Naive B cell (primary cell): ENCODE results near the gene PJA1. TPM values are rescaled to one million over a fixed set of nuclear protein-coding genes. Genes with fewer than 3 reads are reported as not detected.

ENCODE experiments used
- ATAC-seq, 2 donors: fragments of 150-1000 bp; cut with Tn5 transposase; 2 replicates each; pipeline ENCODE4 v1.10.0; 2021; ENCODE audit warnings: low read depth in 2 of 2, mild to moderate bottlenecking in 2 of 2, moderate library complexity in 2 of 2
- DNase-seq: peaks from one replicate; pipeline ENCODE4 v3.0.0; 2022
- H3K27ac Mint-ChIP-seq, 6 donors: one replicate each; pipeline ENCODE4 v1.8.0; 2020 to 2022; ENCODE audit warnings: mild to moderate bottlenecking in 6 of 6, mixed read lengths in 6 of 6, moderate library complexity in 5 of 6, inconsistent platforms in 2 of 6
- H3K27me3 Mint-ChIP-seq, 3 donors: one replicate each; pipeline ENCODE4 v1.8.0; 2021 to 2022; ENCODE audit warnings: mixed read lengths in 3 of 3, mild to moderate bottlenecking in 1 of 3
- H3K36me3 Mint-ChIP-seq, 2 donors: one replicate each; pipeline ENCODE4 v1.8.0; 2020 to 2022; ENCODE audit warnings: mixed read lengths in 2 of 2, inconsistent platforms in 1 of 2, mild to moderate bottlenecking in 1 of 2
- H3K4me1 Mint-ChIP-seq, 3 donors: one replicate each; pipeline ENCODE4 v1.8.0; 2020 to 2022; ENCODE audit warnings: mixed read lengths in 3 of 3, inconsistent platforms in 1 of 3, mild to moderate bottlenecking in 1 of 3, moderate library complexity in 1 of 3
- H3K4me3 Mint-ChIP-seq, 8 donors: one replicate each; pipeline ENCODE4 v1.8.0; 2020 to 2022; ENCODE audit warnings: mild to moderate bottlenecking in 8 of 8, mixed read lengths in 8 of 8, moderate library complexity in 8 of 8, inconsistent platforms in 2 of 8
- H3K9me3 Mint-ChIP-seq, 7 donors: one replicate each; pipeline ENCODE4 v1.8.0; 2020 to 2022; ENCODE audit warnings: mixed read lengths in 7 of 7, mild to moderate bottlenecking in 5 of 7, inconsistent platforms in 2 of 7, moderate library complexity in 1 of 7
- polyA plus RNA-seq, 6 donors: library from polyadenylated mRNA; unstranded; fragments of 300-500 nt; fragmentation: Illumina TruSeq; gene quantifications; one replicate each; pipeline ENCODE4 v1.2.3, GENCODE V29; 2021; ENCODE audit warnings: low read depth in 6 of 6

PJA1 gene
- polyA plus RNA-seq, 6 donors from 2014 or later, result 23.7 to 54.2 (median 39.2) TPM

DNA sequence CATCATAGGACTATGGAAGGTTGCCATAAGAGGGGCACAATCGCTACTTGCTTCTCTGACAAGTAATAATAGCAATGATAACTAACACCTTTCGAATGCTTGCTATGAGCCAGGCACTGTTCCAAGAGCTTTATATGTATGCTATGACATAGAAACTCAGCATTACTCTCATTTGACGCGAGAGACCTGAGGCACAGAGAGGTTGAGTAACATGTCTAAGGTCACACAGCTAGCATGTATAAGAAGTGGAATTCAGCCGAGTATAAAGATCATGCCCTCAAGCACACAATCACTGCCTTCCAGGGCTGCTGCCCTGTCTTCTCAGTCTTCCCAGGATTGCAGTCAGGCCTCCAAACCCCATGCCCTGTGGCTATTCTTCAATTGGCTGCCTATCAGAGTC, 19.5 kb downstream of the PJA1 start:
- DNase-seq, result no peak
- ATAC-seq, result no peak
- Mint-ChIP-seq H3K9me3 (no peaks in the 10 kb centered on the region), H3K4me3 (no peak overlapping the region), H3K27me3 (peaks cover 4 to 26% (median 5%) of the 10 kb centered on the region in 3 donors), H3K27ac (no peak overlapping the region), H3K36me3 (no peaks in the 10 kb centered on the region), H3K4me1 (no peaks in the 10 kb centered on the region)

GRCh38 chrX:69144838-69145680, 20.2 kb downstream of the PJA1 start:
- Mint-ChIP-seq H3K4me3 (no peak overlapping the region), H3K27ac (no peak overlapping the region), H3K27me3 (peaks cover 4 to 23% (median 7%) of the 10 kb centered on the region in 3 donors), H3K9me3 (no peaks in the 10 kb centered on the region), H3K36me3 (no peaks in the 10 kb centered on the region), H3K4me1 (no peaks in the 10 kb centered on the region)
- no peak for DNase-seq
- no peak for ATAC-seq

DNA sequence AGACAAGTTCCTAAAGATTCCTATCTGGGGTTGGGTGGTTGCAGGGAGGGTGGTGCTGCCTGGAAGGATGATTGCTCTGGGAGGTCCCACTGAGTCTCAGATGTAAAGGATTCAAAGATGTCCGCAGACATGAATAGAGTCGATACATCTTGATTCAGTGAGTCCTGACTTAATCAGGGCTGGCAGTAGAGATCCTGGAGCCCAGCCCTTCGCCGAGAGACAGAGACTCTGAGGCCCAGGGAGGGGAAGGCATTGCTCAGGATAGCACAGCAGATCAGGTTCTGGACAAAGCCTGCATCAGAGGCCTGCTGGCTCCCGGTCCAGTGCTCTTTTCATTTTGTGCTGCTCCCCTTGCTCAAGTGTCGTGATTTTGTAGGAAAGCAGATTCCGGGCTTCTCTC, 21.7 kb downstream of the PJA1 start:
- H3K9me3 Mint-ChIP-seq, result no peaks in the 10 kb centered on the region
- no peak for ATAC-seq
- H3K4me3 Mint-ChIP-seq, result no peak overlapping the region
- DNase-seq, result no peak
- H3K36me3 Mint-ChIP-seq, result no peaks in the 10 kb centered on the region
- H3K4me1 Mint-ChIP-seq, result no peaks in the 10 kb centered on the region
- no peak overlapping the region for H3K27ac Mint-ChIP-seq
- H3K27me3 Mint-ChIP-seq, result peaks cover 4 to 18% (median 10%) of the 10 kb centered on the region in 3 donors

DNA sequence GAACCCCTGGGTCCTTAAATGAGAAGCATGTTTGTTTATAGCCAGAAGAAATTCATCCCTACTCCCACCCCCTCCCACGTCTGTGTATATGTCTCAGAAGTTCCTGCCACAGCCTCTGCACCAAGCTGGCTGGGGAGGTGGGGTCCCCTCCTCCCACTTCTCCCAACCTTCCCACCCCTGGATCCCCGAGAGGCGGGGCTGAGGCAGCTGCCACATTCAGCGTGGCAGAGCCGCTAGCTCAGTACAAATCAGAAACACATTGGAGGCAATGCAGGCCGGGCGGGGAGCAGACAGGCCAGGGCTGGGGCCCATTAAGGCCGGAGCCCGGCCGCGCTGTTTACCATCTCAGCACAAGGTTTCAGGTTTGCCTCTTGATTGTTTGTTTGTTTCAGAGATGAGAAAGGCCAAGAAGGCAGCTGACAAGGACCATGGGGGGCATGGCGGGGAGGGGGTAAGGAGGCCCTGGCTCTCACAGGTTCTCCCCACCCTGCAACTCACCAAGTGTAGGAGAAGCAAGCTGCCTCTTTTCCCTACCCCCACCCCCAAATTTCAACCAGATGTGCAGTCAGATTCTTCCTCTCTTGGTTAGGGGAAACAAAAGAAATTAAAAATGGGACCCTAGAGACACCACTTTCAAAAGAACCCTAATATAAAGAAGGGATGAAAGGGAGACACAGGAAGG, 22.3 kb downstream of the PJA1 start:
- Mint-ChIP-seq H3K27me3 (peaks cover 0 to 17% (median 11%) of the 10 kb centered on the region in 3 donors), H3K4me3 (no peak overlapping the region), H3K36me3 (no peaks in the 10 kb centered on the region), H3K4me1 (no peaks in the 10 kb centered on the region), H3K9me3 (no peaks in the 10 kb centered on the region), H3K27ac (no peak overlapping the region)
- no peak for DNase-seq
- no peak for ATAC-seq

GRCh38 chrX:69140837-69141236, 24.4 kb downstream of the PJA1 start:
- Mint-ChIP-seq H3K4me3 (no peak overlapping the region), H3K27me3 (peaks cover 2 to 18% (median 18%) of the 10 kb centered on the region in 3 donors), H3K4me1 (peaks cover 0 to 3% (median 0%) of the 10 kb centered on the region in 3 donors), H3K36me3 (no peaks in the 10 kb centered on the region), H3K27ac (no peak overlapping the region), H3K9me3 (no peaks in the 10 kb centered on the region)
- no peak for DNase-seq
- ATAC-seq, result no peak

DNA sequence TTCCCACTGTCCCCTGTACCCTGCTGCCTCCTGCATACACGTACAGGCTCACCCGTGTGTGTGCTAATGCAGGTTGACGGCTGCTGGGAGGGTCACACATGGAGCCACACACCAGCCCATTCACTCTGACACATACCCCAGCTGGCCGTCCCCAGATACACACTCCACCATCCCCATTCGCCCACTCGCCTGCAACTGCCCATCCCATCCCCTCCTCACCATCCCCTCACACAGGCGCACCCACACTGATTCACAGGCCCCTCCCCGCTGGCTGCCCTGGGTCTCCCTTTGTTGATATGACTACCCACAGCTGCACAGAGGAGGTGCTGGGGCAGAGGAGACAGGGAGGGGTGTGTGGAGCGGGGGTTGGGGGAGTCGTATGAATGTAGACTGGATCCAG, 25.7 kb downstream of the PJA1 start:
- no peaks in the 10 kb centered on the region for H3K36me3 Mint-ChIP-seq
- H3K4me1 Mint-ChIP-seq, result peaks cover 0 to 3% (median 0%) of the 10 kb centered on the region in 3 donors

GRCh38 chrX:69138512-69138911, 26.7 kb downstream of the PJA1 start:
- Mint-ChIP-seq H3K36me3 (no peaks in the 10 kb centered on the region), H3K27ac (no peak overlapping the region), H3K9me3 (no peaks in the 10 kb centered on the region)

More for the DNA sequence above, 25.7 kb downstream of the PJA1 start:
- Mint-ChIP-seq H3K27ac (no peak overlapping the region), H3K9me3 (no peaks in the 10 kb centered on the region), H3K27me3 (peaks cover 8 to 23% (median 20%) of the 10 kb centered on the region in 3 donors), H3K4me3 (no peak overlapping the region)
- ATAC-seq (no peak), DNase-seq (no peak)

DNA sequence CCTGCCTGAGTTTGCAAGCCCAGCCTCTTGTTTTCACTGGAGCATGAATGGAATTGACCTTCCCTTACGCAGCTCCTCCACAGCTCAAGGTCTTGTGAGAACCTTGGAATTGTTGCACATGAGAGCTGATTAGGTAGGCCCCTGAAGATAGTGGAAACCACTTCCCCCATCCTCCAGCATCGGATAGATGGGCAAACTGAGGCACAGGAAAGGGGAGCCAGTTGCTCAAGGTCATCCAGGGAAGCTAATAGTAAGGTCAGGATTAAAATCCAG, 27.2 kb downstream of the PJA1 start:
- H3K4me1 Mint-ChIP-seq, result peaks cover 0 to 3% (median 0%) of the 10 kb centered on the region in 3 donors

More at GRCh38 chrX:69138512-69138911, 26.7 kb downstream of the PJA1 start:
- DNase-seq (no peak), ATAC-seq (no peak)
- Mint-ChIP-seq H3K4me3 (no peak overlapping the region), H3K27me3 (peaks cover 10 to 33% (median 30%) of the 10 kb centered on the region in 3 donors), H3K4me1 (peaks cover 0 to 3% (median 0%) of the 10 kb centered on the region in 3 donors)

GRCh38 chrX:69137371-69138117, 27.7 kb downstream of the PJA1 start:
- ATAC-seq (no peak), DNase-seq (no peak)
- Mint-ChIP-seq H3K27ac (no peak overlapping the region), H3K4me1 (peaks cover 0 to 3% (median 0%) of the 10 kb centered on the region in 3 donors), H3K27me3 (peaks cover 10 to 41% (median 35%) of the 10 kb centered on the region in 3 donors), H3K9me3 (no peaks in the 10 kb centered on the region), H3K36me3 (no peaks in the 10 kb centered on the region), H3K4me3 (peak overlapping the region in 2 of 8 donors; percentile 25 to 35)

More for the DNA sequence above, 27.2 kb downstream of the PJA1 start:
- Mint-ChIP-seq H3K27ac (no peak overlapping the region), H3K9me3 (no peaks in the 10 kb centered on the region), H3K36me3 (no peaks in the 10 kb centered on the region), H3K4me3 (no peak overlapping the region), H3K27me3 (peaks cover 10 to 38% (median 35%) of the 10 kb centered on the region in 3 donors)
- no peak for DNase-seq
- ATAC-seq, result no peak

GRCh38 chrX:69136546-69137331, 28.5 kb downstream of the PJA1 start:
- Mint-ChIP-seq H3K36me3 (no peaks in the 10 kb centered on the region), H3K4me1 (peaks cover 0 to 3% (median 0%) of the 10 kb centered on the region in 3 donors), H3K27me3 (peaks cover 10 to 49% (median 39%) of the 10 kb centered on the region in 3 donors), H3K27ac (no peak overlapping the region), H3K4me3 (peak overlapping the region in 1 of 8 donors; percentile 47), H3K9me3 (no peaks in the 10 kb centered on the region)
- ATAC-seq (no peak), DNase-seq (no peak)

GRCh38 chrX:69133921-69134542, 31.2 kb downstream of the PJA1 start:
- ATAC-seq (no peak), DNase-seq (no peak)
- Mint-ChIP-seq H3K27me3 (peaks cover 10 to 69% (median 48%) of the 10 kb centered on the region in 3 donors), H3K36me3 (no peaks in the 10 kb centered on the region), H3K27ac (no peak overlapping the region), H3K4me1 (peaks cover 0 to 3% (median 0%) of the 10 kb centered on the region in 3 donors), H3K4me3 (no peak overlapping the region), H3K9me3 (no peaks in the 10 kb centered on the region)

GRCh38 chrX:69131886-69132285, 33.4 kb downstream of the PJA1 start:
- peak overlapping the region in 1 of 6 donors; percentile 32 for H3K27ac Mint-ChIP-seq
- H3K27me3 Mint-ChIP-seq, result peaks cover 22 to 66% (median 44%) of the 10 kb centered on the region in 3 donors
- no peak overlapping the region for H3K4me3 Mint-ChIP-seq
- no peaks in the 10 kb centered on the region for H3K4me1 Mint-ChIP-seq
- no peaks in the 10 kb centered on the region for H3K9me3 Mint-ChIP-seq
- DNase-seq, result no peak
- no peak for ATAC-seq
- no peaks in the 10 kb centered on the region for H3K36me3 Mint-ChIP-seq
